ENCODE data around the gene MS4A4E.
"Not testable (repeated sequence)": the region's sequence is repeated elsewhere in the genome, so short reads cannot be mapped to it uniquely, and the experiment has no call there.

The MS4A4E gene

GRCh38 chr11:60159868-60160267 lies 83.1 kb downstream of the MS4A4E start:
- Histone ChIP-seq H3K9me3 (ENCODE audit: insufficient read depth, low read length) (no peaks in the 10 kb centered on the region), H3K27me3 (ENCODE audit: insufficient read depth, insufficient read length) (no peaks in the 10 kb centered on the region), H3K4me3 (ENCODE audit: insufficient read length, low read depth) (no peak overlapping the region), H3K4me1 (ENCODE audit: insufficient read depth, insufficient read length) (no peaks in the 10 kb centered on the region), H3K9ac (ENCODE audit: insufficient read length, low read depth) (no peak overlapping the region), H3K36me3 (ENCODE audit: insufficient read depth, insufficient read length, low read length) (no peaks in the 10 kb centered on the region)
- no peak for TF ChIP-seq ZNF274 (IDR thresholded peaks at IDR 0.05; ENCODE audit: low read depth, low read length)
- DNase-seq (ENCODE audit: low read depth, low spot score), result no peak

- no peak for TF ChIP-seq SUZ12 (IDR thresholded peaks at IDR 0.05; ENCODE audit: extremely low read depth, insufficient read depth, insufficient read length)
- Histone ChIP-seq H3K4me3 (ENCODE audit: insufficient read length, low read depth) (no peak overlapping the region), H3K27me3 (ENCODE audit: insufficient read depth, insufficient read length) (no peaks in the 10 kb centered on the region), H3K9me3 (ENCODE audit: insufficient read depth, low read length) (no peaks in the 10 kb centered on the region), H3K9ac (ENCODE audit: insufficient read length, low read depth) (no peak overlapping the region), H3K36me3 (ENCODE audit: insufficient read depth, insufficient read length, low read length) (no peaks in the 10 kb centered on the region), H3K4me1 (ENCODE audit: insufficient read depth, insufficient read length) (no peaks in the 10 kb centered on the region)
- DNase-seq (ENCODE audit: low read depth, low spot score), result no peak
Observed at GRCh38 chr11:60159284-60159683, 83.7 kb downstream of the MS4A4E start.

- Histone ChIP-seq H3K27me3 (ENCODE audit: insufficient read depth, insufficient read length) (no peaks in the 10 kb centered on the region), H3K36me3 (ENCODE audit: insufficient read depth, insufficient read length, low read length) (no peaks in the 10 kb centered on the region), H3K4me1 (ENCODE audit: insufficient read depth, insufficient read length) (no peaks in the 10 kb centered on the region), H3K9ac (ENCODE audit: insufficient read length, low read depth) (no peak overlapping the region), H3K4me3 (ENCODE audit: insufficient read length, low read depth) (no peak overlapping the region), H3K9me3 (ENCODE audit: insufficient read depth, low read length) (no peaks in the 10 kb centered on the region)
- no peak for DNase-seq (ENCODE audit: low read depth, low spot score)
- TF ChIP-seq SUZ12 (IDR thresholded peaks at IDR 0.05; ENCODE audit: extremely low read depth, insufficient read depth, insufficient read length), result no peak
- no peak for TF ChIP-seq ZNF274 (IDR thresholded peaks at IDR 0.05; ENCODE audit: low read depth, low read length)
- no peak for TF ChIP-seq YY1 (IDR thresholded peaks at IDR 0.05; ENCODE audit: insufficient read depth, insufficient read length)
Observed at GRCh38 chr11:60158636-60159035, 84.3 kb downstream of the MS4A4E start.

- Histone ChIP-seq H3K4me3 (ENCODE audit: insufficient read length, low read depth) (no peak overlapping the region), H3K27me3 (ENCODE audit: insufficient read depth, insufficient read length) (no peaks in the 10 kb centered on the region), H3K9ac (ENCODE audit: insufficient read length, low read depth) (no peak overlapping the region), H3K9me3 (ENCODE audit: insufficient read depth, low read length) (no peaks in the 10 kb centered on the region), H3K4me1 (ENCODE audit: insufficient read depth, insufficient read length) (no peaks in the 10 kb centered on the region), H3K36me3 (ENCODE audit: insufficient read depth, insufficient read length, low read length) (no peaks in the 10 kb centered on the region)
- TF ChIP-seq ZNF274 (IDR thresholded peaks at IDR 0.05; ENCODE audit: low read depth, low read length) (no peak), SUZ12 (IDR thresholded peaks at IDR 0.05; ENCODE audit: extremely low read depth, insufficient read depth, insufficient read length) (no peak), YY1 (IDR thresholded peaks at IDR 0.05; ENCODE audit: insufficient read depth, insufficient read length) (no peak)
- no peak for DNase-seq (ENCODE audit: low read depth, low spot score)
Observed at GRCh38 chr11:60155931-60156330, 87.0 kb downstream of the MS4A4E start.

- DNase-seq (ENCODE audit: low read depth, low spot score); H3K36me3 ChIP-seq (ENCODE audit: insufficient read depth, insufficient read length, low read length); H3K9ac ChIP-seq (ENCODE audit: insufficient read length, low read depth); H3K27me3 ChIP-seq (ENCODE audit: insufficient read depth, insufficient read length); H3K4me3 ChIP-seq (ENCODE audit: insufficient read length, low read depth); H3K4me1 ChIP-seq (ENCODE audit: insufficient read depth, insufficient read length); H3K9me3 ChIP-seq (ENCODE audit: insufficient read depth, low read length): not testable (repeated sequence)
Observed at GRCh38 chr11:60152727-60153126, 90.2 kb downstream of the MS4A4E start.

- H3K27me3 ChIP-seq (ENCODE audit: insufficient read depth, insufficient read length), result no peaks in the 10 kb centered on the region
- TF ChIP-seq SUZ12 (IDR thresholded peaks at IDR 0.05; ENCODE audit: extremely low read depth, insufficient read depth, insufficient read length) (no peak), ZNF274 (IDR thresholded peaks at IDR 0.05; ENCODE audit: low read depth, low read length) (no peak), YY1 (IDR thresholded peaks at IDR 0.05; ENCODE audit: insufficient read depth, insufficient read length) (no peak)
- H3K4me3 ChIP-seq (ENCODE audit: insufficient read length, low read depth), result no peak overlapping the region
- no peak overlapping the region for H3K9ac ChIP-seq (ENCODE audit: insufficient read length, low read depth)
- no peak for DNase-seq (ENCODE audit: low read depth, low spot score)
- H3K9me3 ChIP-seq (ENCODE audit: insufficient read depth, low read length), result no peaks in the 10 kb centered on the region
- no peaks in the 10 kb centered on the region for H3K4me1 ChIP-seq (ENCODE audit: insufficient read depth, insufficient read length)
- H3K36me3 ChIP-seq (ENCODE audit: insufficient read depth, insufficient read length, low read length), result no peaks in the 10 kb centered on the region
Observed at GRCh38 chr11:60150279-60150678, 92.7 kb downstream of the MS4A4E start.
